ENCODE results near the gene LARP1. TPM values are rescaled to one million over a fixed set of nuclear protein-coding genes. Genes with fewer than 3 reads are reported as not detected.
"Not testable (repeated sequence)": the region's sequence is repeated elsewhere in the genome, so short reads cannot be mapped to it uniquely, and the experiment has no call there.

Gene LARP1
- total RNA-seq (2014; rRNA removed; shearing (Covaris generic)), result 44.3 and 48.5 TPM in 2 replicates

DNA sequence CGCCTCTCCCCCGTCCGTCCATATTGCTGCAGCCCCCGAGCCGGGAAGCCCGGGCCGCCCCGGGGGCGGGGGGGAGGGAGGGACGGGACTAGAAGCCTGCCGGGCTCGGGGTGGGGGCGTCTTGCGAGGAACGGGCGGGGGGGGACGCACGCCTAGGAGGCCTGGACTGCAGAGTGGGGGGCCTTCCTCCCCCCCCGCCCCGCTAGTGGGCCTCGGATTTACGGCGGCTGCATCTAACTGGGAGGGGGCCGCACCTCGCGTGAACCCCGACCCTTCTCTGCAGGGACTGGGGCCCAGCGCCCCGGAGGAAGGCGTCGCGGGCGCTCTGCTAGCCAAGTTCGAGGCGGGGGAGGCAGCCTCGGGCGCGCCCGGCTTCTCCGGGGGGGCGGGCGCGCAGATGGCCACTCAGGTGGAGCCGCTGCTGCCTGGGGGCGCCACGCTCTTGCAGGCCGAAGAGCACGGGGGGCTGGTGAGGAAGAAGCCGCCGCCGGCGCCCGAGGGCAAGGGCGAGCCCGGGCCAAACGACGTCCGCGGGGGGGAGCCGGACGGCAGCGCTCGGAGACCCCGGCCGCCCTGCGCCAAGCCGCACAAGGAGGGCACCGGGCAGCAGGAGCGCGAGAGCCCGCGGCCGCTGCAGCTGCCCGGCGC lies at the start of gene LARP1:
Gene LARP1 (plus strand): TSS at position 17 of the 648 bp plus-strand sequence. CDS start 381 bp downstream, at position 398.
- no peak for DNase-seq (ENCODE audit: low spot score)

DNA sequence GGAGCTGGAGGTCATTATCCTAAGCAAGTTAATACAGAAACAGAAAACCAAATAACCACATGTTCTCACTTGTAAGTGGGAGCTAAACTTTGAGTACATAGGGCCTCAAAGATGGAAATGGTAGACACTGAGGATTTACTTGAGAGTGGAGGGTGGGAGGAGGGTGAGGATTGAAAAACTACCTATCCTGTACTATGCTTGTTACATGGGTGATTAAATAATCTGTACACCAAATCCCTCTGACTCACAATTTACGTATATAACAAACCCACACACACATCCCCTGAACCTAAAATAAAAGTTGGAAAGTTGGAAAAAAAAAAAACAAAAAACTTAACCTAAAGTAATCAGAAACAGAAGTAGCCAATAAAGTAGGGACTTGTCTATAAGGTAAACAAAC lies 48.8 kb upstream of the LARP1 start:
- DNase-seq (ENCODE audit: low spot score), result no peak

DNA sequence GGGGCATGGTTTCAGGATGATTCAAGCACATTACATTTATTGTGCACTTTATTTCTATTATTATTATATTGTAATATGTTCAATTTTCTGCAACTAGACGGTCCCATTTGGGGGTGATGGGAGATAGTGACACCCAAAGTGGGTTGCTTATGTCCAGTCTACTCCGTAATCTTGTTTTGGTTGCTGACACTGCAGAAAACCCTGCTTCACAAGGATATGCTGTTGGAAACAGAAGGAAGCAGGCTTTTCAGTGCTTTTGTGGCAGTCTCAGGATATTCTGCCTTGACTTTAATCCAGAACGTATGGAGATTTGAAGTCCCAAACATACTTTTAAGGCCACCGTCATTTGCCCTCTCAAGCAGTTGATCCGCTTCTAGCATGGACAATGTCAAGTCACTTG lies 47.5 kb upstream of the LARP1 start:
- DNase-seq (ENCODE audit: low spot score), result no peak

DNA sequence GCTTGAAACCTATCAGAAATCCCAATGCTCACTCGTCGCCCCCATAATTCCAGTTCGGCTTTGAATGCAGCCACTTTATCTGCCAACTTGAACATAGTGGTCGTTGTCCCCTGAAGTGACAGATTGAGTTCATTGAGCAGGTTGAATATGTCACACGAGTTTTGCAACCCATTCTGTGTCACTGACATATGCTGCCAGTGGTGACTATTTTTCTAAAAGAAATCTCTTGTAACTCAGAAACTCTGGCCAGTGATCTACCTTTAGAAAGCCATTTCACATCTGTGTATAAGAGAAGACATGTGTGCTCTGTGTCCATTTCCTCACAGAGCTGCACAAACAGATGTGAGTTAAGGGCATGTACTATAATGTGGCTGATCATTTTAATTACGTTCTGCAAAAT lies 47.0 kb upstream of the LARP1 start:
- no peak for DNase-seq (ENCODE audit: low spot score)

DNA sequence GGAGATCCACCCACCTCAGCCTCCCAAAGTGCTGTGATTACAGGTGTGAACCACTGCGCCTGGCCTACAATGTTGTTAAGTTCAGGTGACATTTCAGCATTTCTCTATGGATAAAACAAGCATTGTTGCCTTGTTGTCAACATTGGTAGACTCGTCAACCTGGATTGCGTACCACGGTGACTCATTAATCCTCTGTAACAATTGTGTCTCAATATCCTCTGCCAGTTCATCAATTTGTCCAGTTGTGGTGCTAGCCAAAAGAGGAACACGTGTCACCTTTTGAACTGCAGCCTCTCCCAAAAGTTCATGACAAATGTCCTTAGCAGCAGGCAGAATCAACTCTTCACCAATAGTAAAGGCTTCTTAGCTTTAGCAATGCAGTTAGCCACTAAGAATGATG lies 46.3 kb upstream of the LARP1 start:
- DNase-seq (ENCODE audit: low spot score), result no peak

DNA sequence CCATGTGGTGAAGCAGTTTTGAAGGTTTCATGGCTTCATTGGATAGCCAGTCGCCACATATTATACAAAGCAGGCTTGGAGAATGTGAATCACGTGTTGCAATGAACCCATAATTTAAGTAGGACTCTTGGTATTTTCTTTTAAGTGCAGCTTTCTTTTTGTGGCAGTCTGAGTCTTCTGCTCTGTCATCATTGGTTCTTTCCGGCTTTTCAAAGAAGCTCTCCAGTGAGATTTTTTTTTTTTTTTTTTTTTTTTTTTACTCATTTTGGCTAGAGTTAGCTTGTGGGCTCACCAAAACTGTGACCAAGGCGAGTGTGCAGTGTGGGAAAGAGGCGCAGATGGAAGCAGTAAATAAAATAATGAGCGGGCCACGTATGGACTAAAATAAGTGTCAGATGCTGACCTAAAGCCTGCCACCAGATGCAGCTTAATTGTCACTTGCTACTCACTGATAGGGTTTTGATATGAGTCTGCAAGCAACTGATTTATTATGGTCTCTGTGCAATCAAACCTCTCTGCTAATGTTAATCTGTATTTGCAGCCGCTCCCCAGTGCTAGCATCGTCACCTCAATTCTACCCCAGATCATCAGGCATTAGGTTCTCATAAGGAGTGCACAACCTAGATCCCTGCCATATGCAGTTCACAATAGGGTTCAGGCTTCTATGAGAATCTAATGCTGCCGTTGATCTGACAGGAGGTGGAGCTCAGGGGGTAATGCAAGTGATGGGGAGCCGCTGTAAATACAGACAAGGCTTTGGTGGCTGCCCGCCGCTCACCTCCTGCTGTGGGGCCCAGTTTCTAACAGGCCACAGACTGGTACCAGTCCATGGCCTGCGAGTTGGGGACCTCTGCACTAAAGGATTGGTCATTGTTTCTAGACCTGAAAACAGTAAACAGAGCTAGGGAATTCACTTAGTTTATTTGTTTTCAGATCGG lies 45.5 kb upstream of the LARP1 start:
- no peak for DNase-seq (ENCODE audit: low spot score)

DNA sequence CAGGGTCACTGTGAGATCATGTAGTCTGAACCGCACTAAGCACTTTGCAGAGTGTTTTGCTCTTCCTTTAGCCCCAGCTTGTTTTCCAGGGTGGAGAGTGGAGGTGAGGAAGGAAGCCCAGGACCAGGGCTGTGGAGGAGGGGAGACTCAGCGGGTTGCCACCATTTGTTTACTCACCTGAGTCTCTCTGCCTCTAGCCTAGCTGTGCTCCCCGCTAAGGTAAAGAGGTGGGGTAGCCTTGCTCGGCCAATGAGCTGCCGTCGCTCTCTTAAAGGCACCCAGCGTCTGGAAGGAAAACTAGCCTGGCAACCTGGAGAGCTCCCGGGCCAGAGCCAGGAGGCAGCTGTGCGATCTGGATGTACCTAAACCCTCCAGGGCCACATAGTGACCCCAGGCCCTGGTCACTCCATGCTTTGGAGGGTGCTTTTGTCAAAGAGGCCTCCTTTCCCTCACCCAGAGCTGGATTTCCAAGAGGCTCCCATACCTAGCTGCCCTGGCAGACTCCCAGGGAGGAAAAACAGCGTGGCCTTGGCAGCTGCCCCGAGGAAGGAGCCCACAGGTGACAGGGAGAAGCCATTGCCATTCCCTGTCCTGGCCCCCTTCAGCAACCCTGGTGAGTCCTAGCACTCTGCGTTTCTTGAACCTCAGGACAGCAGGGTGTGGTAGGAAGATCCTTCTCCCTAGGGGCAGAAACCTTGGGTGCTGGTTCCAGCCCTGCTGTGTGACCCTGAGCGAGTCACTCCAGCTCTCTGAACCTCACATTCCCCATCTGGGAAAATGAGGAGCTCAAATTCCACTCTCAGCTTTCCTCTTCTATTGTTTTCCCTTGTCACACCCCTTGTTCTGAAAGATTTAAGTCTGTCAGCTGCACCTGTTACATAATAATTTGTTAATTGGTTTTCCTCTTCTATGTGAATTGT lies 42.4 kb upstream of the LARP1 start:
- no peak for DNase-seq (ENCODE audit: low spot score)

DNA sequence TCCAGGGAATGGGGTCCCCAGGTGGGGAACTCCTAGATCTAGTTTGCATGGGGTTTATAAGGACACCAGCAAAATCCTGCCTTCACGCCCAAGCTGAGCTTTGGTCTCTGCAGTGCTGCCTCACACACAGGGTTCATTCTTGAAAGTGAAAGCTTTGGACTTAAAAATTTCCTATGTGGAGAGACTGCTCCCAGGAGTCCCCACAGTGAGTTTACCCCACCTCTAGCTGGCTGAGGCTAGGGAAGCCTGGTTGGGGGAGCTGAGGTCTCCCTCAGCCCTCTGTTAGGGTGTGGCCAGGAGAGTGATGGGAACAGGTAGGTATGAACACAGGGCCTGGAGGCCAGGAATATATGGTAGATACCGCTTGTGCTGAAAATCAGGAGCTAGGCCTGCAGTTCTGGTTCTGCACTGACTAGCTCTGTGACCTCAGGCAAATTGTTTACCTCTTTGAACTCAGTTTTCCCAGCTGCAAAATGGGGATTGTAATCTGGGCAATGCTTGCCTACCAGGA lies 41.5 kb upstream of the LARP1 start:
- DNase-seq (ENCODE audit: low spot score), result no peak

DNA sequence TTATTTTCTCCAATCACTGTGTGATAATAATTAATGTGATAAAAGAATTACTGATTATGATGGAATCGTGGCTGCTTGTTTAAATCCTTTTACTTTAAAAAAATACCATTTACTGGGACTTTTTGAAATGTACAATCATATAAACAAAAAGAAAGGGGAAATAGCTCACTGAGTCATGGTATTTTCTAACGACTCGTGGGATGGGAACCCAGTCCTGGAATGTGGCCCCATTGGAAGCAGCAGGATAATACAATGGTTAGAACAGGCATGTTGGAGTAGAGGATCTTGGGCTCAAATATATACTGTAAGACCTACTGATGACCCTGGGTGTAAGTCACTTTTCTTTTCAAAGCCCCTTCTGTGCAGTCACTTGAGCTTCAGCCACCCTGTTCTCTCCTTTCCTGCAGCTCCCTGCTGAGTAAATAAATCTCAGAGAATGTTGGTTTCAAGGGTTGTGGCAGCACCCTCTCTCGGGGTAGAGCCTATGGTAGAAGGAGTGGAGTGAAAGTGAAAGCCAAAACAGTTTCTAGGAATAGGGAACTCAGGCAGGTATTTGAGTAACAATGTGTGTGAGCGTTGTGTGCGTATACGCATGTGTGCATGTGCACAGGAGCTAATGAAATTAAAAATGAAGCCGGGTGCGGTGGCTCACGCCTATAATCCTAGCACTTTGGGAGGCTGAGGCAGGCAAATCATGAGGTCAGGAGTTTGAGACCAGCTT lies 40.8 kb upstream of the LARP1 start:
- DNase-seq (ENCODE audit: low spot score), result peak; percentile 48

DNA sequence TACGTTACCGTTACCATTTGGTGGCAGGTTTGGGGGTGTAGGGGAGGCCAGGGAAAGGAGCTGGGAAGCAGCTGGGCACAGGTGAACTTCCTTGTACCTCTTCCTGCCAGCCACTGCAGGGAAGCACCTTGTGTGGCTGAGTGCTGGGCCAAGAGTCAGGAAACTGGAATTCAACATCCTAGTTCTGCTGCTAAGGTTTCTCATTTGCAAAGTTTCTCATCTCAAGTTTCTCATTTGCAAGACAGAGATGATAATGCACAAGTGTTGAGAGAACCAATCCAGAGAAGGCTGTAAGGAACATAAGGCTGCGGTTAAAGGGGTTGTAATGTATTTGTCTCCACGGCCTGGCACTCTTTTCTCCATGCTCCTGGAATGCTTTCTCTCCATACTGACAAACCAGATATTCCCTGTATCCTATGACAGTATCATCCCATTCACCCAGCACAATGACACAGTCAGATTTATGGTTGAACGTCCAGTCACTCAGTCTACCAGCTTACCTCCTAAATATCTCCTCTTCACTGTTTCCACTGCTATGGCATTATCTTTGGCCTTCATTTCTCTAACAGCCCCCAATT lies 33.6 kb upstream of the LARP1 start:
- no peak for DNase-seq (ENCODE audit: low spot score)

DNA sequence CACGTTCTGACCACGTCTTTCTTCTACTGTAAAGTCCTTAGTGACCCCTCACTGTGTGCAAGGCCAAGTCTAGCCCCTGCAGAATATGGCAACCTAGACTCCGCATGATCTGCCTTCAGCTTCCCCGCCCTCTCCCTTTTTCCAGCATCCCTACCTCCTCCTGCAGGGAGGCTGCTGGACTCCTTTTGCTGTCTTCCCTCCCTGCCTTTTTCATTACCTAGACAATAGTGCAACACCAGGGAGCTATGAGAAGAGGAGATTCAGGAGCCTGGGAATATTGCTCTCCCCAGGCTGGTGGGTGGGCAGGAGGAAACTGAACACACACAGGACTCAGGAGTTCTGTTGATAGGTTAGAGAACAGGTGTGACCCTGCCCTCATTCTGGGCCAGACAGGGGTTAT lies 33.1 kb upstream of the LARP1 start:
- DNase-seq (ENCODE audit: low spot score), result no peak

DNA sequence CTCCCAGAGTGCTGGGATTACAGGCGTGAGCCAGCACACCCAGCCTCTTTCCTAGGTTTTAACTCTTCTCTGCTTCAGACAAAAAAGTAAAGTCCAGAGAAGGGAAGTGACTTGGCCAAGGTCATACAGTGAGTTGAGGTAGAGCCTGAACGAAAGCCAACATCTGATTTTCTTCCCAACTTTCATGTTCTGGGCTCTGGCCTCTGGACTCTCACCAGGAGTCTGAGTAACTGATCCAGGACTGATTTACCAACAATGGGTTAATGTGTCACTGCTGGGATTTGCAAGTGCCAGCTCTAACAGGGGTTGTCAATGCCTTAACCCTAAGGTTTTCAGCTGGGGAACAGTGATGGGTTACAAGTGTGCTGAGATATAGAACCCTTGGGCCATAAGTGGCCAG lies 32.2 kb upstream of the LARP1 start:
- DNase-seq (ENCODE audit: low spot score), result no peak

DNA sequence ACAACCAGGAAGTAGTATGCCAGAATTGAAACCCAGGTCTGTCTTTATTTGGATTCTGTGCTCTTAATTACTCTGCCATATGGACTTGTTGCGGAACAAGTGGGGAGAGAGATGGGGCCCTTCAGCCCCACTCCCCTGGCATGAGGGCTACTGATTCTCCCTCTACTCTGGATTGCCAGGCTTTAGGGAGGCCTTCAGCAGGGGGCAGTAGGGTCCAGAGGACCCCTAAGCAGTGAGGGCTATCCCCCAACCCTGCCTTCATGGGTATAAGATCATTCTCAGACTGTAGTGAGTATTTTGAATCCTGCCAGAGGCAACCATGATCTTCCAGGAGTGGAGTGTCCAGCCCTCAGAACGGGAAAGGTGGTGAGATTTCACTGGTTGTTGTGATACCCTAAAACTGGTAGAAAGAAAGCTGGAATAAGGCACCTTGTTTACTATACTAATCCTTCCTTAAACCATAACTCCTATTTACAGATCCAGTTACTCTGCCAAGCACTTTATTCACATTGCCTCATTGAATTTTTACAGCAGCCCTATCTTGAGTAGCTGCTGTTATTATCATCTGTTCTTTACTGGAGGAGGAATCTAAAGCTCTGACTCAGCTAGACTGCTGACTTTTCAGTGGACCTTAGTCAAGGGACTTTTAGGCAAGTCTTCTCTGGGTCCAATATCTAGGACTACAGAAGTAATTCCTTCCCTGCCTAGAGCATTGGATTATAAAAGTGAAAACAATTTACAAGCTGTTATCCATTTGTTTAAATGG lies 31.3 kb upstream of the LARP1 start:
- DNase-seq (ENCODE audit: low spot score), result peak; percentile 14

DNA sequence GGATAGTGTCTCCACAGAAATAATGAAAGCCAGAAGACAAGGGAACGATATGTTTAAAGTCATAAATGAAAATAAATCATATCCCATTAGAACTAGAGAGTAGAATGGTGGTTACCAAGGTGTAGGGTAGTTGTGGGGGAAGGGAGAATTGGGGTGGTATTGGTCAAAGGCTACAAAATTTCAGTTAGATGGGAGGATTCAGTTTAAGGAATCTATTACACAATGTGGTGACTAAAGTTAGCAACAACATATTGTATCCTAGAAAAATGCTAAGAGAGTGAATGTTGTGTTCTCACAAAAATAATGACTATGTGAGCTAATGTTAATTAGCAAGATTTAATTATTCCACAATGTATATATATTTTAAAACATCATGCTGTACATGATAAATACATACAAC lies 27.8 kb upstream of the LARP1 start:
- no peak for DNase-seq (ENCODE audit: low spot score)

DNA sequence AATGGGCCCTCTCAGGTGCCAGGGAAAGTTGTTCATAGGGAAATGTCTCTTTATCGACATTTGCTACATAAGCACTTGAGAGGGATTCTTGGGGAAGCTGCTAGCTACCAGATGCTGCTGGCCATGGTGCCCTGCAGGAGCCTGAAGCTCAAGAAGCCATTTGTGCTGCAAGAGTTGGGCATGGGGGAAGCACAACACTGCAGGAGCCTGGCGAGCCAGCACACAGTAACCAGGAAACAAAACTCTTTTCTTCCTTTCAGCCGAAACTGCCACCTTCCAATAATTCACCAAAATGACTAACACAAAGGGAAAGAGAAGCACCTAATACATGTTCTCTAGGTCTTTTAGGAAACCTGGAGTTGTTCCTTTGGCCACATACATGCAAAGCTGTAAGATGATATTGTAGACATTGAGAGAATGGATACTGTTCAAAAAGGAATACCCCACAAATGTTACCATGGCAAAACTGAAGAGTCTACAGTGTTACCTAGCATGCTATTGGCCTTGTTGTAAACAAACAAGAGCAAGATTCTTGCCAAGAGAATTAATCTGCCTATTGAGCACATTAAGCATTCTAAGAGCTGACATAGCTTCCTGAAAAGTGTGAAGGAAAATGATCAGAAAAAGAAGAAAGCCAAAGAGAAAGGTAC lies 26.1 kb upstream of the LARP1 start:
- no peak for DNase-seq (ENCODE audit: low spot score)

DNA sequence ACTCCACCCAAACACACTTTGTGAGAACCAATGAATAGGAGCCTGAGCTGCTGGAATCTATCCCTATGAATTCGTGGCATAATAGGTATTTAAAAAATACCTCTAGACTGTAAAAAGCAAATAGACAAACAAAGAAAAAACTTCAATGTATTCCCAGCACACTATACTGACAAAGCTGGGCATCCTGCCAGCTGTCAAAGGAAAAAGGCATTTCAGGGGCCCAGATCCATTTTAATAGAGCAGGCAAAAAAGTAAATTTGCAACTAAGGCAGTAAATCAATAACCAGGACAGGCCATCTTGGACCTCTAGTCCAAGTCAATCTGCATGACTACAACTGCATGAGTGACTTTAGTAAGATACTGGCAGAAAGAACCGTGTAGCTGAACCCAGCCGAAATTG lies 25.6 kb upstream of the LARP1 start:
- no peak for DNase-seq (ENCODE audit: low spot score)

DNA sequence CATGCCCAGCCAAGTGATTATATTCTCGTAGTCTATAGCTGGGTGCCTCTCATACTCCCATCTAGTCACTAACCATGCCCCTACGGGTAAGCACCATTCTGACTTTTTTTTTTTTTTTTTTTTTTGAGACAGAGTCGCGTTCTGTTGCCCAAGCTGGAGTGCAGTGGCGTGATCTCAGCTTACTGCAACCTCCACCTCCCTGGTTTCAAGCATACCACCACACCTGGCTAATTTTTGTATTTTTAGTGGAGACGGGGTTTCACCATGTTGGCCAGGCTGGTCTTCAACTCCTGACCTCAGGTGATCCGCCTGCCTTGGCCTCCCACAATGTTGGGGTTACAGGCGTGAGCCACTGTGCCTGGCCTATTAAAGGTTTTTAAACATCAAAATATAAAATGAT lies 24.4 kb upstream of the LARP1 start:
- DNase-seq (ENCODE audit: low spot score), result not testable (repeated sequence)

DNA sequence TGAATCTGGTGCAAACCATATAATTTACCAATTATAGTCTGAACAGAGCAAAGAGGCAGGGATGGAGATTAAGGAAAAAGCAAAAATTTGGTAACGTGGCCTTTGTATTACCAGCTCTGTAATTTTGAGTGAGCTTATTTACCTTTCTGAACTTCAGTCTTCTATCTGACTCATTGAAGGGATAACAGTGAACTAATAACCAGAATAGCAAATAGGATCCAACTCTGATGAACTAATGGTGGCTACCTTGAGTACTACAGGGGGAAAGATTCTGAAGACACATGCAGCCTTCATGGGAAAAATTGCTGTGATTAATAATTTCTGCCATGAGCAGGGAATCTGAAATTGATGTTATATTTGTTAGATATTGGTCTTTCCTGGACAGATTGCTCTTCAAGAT lies 23.0 kb upstream of the LARP1 start:
- no peak for DNase-seq (ENCODE audit: low spot score)
